Urinary bladder (tissue), 4 donors: ENCODE results near the gene SRSF10. TPM values are rescaled to one million over a fixed set of nuclear protein-coding genes. Genes with fewer than 3 reads are reported as not detected.
"Not testable (repeated sequence)": the region's sequence is repeated elsewhere in the genome, so short reads cannot be mapped to it uniquely, and the experiment has no call there.

Experiments used
- DNase-seq: peaks from one replicate; pipeline ENCODE4 v3.0.0-alpha.2; 2015; ENCODE audit errors: extremely low spot score
- H3K27ac ChIP-seq: one replicate; pipeline ENCODE4 v1.5.1; 2013; ENCODE audit warnings: low read depth, mild to moderate bottlenecking, moderate library complexity
- H3K36me3 ChIP-seq: one replicate; pipeline ENCODE4 v1.6.1; 2013; ENCODE audit warnings: mild to moderate bottlenecking, moderate library complexity; ENCODE audit not compliant: insufficient read depth
- H3K4me1 ChIP-seq: one replicate; pipeline ENCODE4 v1.6.1; 2013; ENCODE audit warnings: mild to moderate bottlenecking, moderate library complexity; ENCODE audit not compliant: insufficient read depth
- H3K4me3 ChIP-seq: one replicate; pipeline ENCODE4 v1.5.1; 2013; ENCODE audit warnings: low read depth, low read length
- WGBS: extraction: QIAGEN DNeasy Blood & Tissue Kit; methylation state at CpG from one replicate; pipeline ENCODE4 v1.1.7; 2013; 5-methylcytosine and 5-hydroxymethylcytosine counted together
- polyA plus RNA-seq: library from polyadenylated mRNA; stranded (reverse); fragments of 200-250 nt; gene quantifications from one replicate; pipeline ENCODE4 v1.2.3, GENCODE V29; 2013
- total RNA-seq: library from RNA; depleted of rRNA; stranded (reverse); fragments of >200 nt; gene quantifications from one replicate; pipeline ENCODE4 v1.2.3, GENCODE V29; 2014
- donor health status: healthy with polysubstance abuse.
- donor health status: healthy.

The SRSF10 gene
- total and polyA plus RNA-seq, 2 donors, result 50.7 to 155 TPM

GRCh38 chr1:24008574-24009184 lies 28.6 kb upstream of the SRSF10 start:
- WGBS, result 25% methylated on average over 3 of the region's 3 CpGs
- H3K27ac ChIP-seq, H3K4me3 ChIP-seq, H3K4me1 ChIP-seq, H3K36me3 ChIP-seq, DNase-seq: not testable (repeated sequence)

DNA sequence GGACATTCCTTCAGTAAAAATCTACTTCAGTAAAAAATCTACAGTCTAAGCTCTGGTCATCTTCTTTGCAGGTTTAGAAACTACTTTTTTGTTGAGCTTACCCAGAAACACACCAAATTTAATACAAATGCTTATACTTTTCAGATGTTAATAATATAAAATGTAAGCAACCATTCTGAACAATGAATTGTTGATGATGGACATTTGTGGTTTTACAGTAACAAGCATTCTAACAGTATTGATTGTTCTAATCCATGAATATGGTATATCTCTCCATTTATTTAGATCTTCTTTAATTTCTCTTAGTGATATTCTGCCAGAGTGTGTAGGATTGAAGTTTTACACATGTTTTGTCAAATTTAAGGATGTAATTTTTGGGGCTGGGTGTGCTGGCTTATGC lies 27.0 kb upstream of the SRSF10 start:
- DNase-seq, result no peak
- no peaks in the 10 kb centered on the region for H3K4me1 ChIP-seq
- H3K36me3 ChIP-seq, result no peaks in the 10 kb centered on the region
- no peak overlapping the region for H3K4me3 ChIP-seq
- no peak overlapping the region for H3K27ac ChIP-seq

DNA sequence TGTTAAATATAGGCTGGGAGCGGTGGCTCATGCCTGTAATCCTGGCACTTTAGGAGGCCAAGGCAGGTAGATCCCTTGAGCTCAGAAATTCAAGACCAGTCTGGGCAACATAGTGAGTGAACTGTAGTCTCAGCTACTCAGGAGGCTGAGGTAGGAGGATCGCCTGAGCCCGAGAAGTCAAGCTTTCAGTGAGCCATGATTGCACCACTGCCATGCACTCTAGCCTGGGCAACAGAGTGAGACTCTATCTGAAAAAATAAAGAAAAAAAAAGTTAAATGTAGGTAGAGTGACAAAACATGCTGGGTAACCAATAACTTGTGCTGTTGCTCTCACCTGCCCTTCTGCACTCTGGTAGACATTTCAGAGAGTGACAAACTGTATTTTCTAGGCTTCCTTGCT lies 25.0 kb upstream of the SRSF10 start:
- H3K36me3 ChIP-seq, result no peaks in the 10 kb centered on the region
- H3K27ac ChIP-seq, result no peak overlapping the region
- 95% methylated on average over 3 of the region's 3 CpGs for WGBS
- H3K4me3 ChIP-seq, result no peak overlapping the region
- no peak for DNase-seq
- H3K4me1 ChIP-seq, result no peaks in the 10 kb centered on the region

DNA sequence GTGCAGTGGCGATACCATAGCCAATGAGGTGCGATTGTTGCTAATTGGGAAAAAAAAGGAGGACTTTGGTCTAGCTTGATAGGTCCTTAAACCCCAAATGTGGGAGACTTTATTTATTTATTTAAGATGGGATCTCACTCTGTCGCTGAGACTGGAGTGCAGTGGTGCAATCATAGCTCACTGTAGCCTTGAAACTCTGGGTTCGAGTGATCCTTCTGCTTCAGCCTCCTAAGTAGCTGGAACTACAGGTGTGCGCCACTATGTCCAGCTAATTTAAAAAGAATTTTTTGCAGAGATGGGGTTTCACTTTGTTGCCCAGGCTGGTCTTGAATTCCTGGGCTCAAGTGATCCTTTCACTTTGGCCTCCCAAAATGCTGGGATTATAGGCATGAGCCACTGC lies 24.0 kb upstream of the SRSF10 start:
- no peaks in the 10 kb centered on the region for H3K4me1 ChIP-seq
- no peak for DNase-seq
- H3K4me3 ChIP-seq, result no peak overlapping the region
- 95% methylated on average over 5 of the region's 5 CpGs for WGBS
- H3K36me3 ChIP-seq, result no peaks in the 10 kb centered on the region
- H3K27ac ChIP-seq, result no peak overlapping the region

DNA sequence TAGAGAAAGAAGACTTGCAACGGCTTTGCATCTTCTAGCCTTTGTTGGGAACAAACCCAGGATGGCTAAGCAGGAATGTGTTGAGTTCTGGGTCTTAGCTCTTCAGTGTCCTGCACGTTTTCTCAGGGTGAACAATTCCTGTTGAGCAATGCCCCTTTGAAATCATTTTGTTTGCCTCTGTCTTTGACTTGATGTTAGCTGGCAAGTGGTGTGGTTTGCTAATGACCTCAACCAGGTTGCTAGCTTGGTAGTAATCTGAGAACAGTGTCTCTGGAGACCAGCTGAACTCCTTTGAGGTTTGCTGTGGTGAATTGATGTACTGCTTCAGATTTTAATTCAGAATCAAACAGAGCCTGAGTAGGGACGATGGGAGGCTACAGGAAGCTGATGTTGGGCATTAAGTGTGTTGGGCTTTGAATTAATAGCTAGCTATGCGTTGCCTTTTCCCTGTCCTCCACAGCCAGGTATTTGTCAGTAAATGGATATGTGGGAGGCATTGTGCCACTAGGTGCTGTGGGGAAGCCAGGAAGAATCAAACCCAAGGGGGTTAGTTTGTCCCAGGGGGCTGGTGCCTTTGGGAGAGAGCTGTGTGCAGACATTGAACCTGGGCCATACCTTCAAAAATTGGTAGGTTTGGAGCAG lies 23.3 kb upstream of the SRSF10 start:
- Histone ChIP-seq H3K36me3 (no peaks in the 10 kb centered on the region), H3K4me1 (no peaks in the 10 kb centered on the region), H3K4me3 (no peak overlapping the region), H3K27ac (no peak overlapping the region)
- 39% methylated on average over 4 of the region's 4 CpGs for WGBS
- DNase-seq, result no peak

- no peak overlapping the region for H3K27ac ChIP-seq
- H3K36me3 ChIP-seq, result no peaks in the 10 kb centered on the region
- H3K4me1 ChIP-seq, result no peaks in the 10 kb centered on the region
- H3K4me3 ChIP-seq, result no peak overlapping the region
- WGBS, result 80% methylated on average over 2 of the region's 2 CpGs
- DNase-seq, result no peak
These were observed 22.6 kb upstream of the SRSF10 start for GRCh38 chr1:24002695-24003094.

DNA sequence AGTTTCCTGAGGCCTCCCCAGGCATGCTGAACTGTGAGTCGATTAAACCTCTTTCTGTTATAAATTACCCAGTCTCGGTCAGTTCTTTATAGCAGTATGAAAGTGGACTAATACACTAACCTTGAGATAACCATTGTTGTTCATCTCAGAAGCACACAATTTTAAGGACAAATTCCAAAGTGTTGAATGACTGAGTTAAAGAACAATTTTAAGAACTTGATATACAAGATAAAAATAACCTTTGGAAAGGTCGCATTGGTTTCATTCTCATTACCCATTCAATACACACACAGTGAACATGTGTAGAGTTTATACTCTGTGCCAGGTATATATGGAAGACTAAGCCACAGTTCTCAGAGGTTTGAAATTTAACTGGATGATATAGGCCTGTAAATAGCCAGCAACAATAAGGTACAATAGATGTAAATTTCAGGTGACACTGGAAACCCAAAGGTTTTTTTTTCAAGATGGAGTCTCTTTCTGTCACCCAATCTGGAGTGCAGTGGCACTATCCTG lies 19.1 kb upstream of the SRSF10 start:
- Histone ChIP-seq H3K4me1 (no peaks in the 10 kb centered on the region), H3K27ac (no peak overlapping the region), H3K36me3 (no peaks in the 10 kb centered on the region), H3K4me3 (no peak overlapping the region)
- 62% methylated on average over 3 of the region's 3 CpGs for WGBS
- no peak for DNase-seq

GRCh38 chr1:23997812-23998211 lies 17.7 kb upstream of the SRSF10 start:
- DNase-seq, result no peak
- Histone ChIP-seq H3K36me3 (no peaks in the 10 kb centered on the region), H3K4me1 (no peaks in the 10 kb centered on the region), H3K4me3 (no peak overlapping the region), H3K27ac (no peak overlapping the region)
- WGBS, result 64% methylated on average over 1 of the region's 1 CpG

- H3K4me3 ChIP-seq, result no peak overlapping the region
- no peaks in the 10 kb centered on the region for H3K4me1 ChIP-seq
- 91% methylated on average over 10 of the region's 10 CpGs for WGBS
- H3K36me3 ChIP-seq, result no peaks in the 10 kb centered on the region
- no peak overlapping the region for H3K27ac ChIP-seq
- DNase-seq, result no peak
These were observed 16.6 kb upstream of the SRSF10 start for GRCh38 chr1:23996700-23997229.

DNA sequence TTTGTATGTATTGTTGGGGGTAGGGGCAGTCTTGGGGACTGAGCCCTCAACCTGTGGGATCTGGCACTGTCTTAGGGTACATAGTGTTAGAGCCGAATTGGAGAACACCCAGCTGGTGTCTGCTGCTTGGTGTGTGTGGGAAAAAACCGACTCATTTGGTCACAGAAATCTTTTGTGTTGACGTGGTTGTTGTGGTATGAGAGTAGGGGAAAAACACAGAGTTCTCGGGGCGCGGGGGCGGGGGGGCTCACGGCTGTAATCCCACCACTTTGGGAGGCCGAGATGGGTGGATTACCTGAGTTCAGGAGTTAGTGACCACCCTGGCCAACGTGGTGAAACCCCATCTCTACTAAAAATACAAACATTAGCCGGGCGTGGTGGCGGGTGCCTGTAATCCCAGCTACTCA lies 15.3 kb upstream of the SRSF10 start:
- 68% methylated on average over 13 of the region's 13 CpGs for WGBS
- Histone ChIP-seq H3K4me1 (no peaks in the 10 kb centered on the region), H3K27ac (no peak overlapping the region), H3K4me3 (no peak overlapping the region), H3K36me3 (no peaks in the 10 kb centered on the region)
- no peak for DNase-seq

- not testable (repeated sequence) for H3K27ac ChIP-seq, H3K4me3 ChIP-seq, H3K4me1 ChIP-seq, DNase-seq, H3K36me3 ChIP-seq
- WGBS, result 82% methylated on average over 13 of the region's 13 CpGs
These were observed 11.9 kb upstream of the SRSF10 start for GRCh38 chr1:23992011-23992410.

- DNase-seq, result no peak
- 64% methylated on average over 3 of the region's 3 CpGs for WGBS
- Histone ChIP-seq H3K27ac (no peak overlapping the region), H3K36me3 (no peaks in the 10 kb centered on the region), H3K4me1 (no peaks in the 10 kb centered on the region), H3K4me3 (no peak overlapping the region)
These were observed 9.1 kb upstream of the SRSF10 start for GRCh38 chr1:23989263-23989662.

- WGBS, result 97% methylated on average over 23 of the region's 23 CpGs
These were observed 6.9 kb upstream of the SRSF10 start for GRCh38 chr1:23987038-23987437.

GRCh38 chr1:23984417-23985186 lies 4.5 kb upstream of the SRSF10 start:
- DNase-seq, result no peak

More at GRCh38 chr1:23987038-23987437, 6.9 kb upstream of the SRSF10 start:
- H3K4me1 ChIP-seq, H3K27ac ChIP-seq, DNase-seq, H3K4me3 ChIP-seq, H3K36me3 ChIP-seq: not testable (repeated sequence)

More at GRCh38 chr1:23984417-23985186, 4.5 kb upstream of the SRSF10 start:
- Histone ChIP-seq H3K36me3 (no peaks in the 10 kb centered on the region), H3K27ac (no peak overlapping the region), H3K4me1 (no peaks in the 10 kb centered on the region), H3K4me3 (no peak overlapping the region)
- WGBS, result 66% methylated on average over 5 of the region's 5 CpGs
